GM23248 (cell line): ENCODE data around the gene CDH4. TPM values are rescaled to one million over a fixed set of nuclear protein-coding genes. Genes with fewer than 3 reads are reported as not detected.

Experiments used
- DNase-seq: peaks from one replicate; pipeline ENCODE4 v3.0.0-alpha.2; 2015
- H2AFZ ChIP-seq: fragments of 200-600 bp; sonication (generic); 2 replicates; pipeline ENCODE4 v1.6.1; 2016; ENCODE audit warnings: antibody characterized with exemption
- H3F3A ChIP-seq: fragments of 200-600 bp; sonication (generic); 2 replicates; pipeline ENCODE4 v1.6.1; 2016; ENCODE audit warnings: mild to moderate bottlenecking, antibody characterized with exemption, mixed run types; ENCODE audit not compliant: insufficient read depth
- H3K27ac ChIP-seq: fragments of 200-600 bp; sonication (generic); 2 replicates; pipeline ENCODE4 v1.5.1; 2016; ENCODE audit warnings: mild to moderate bottlenecking
- H3K27me3 ChIP-seq: fragments of 200-600 bp; sonication (generic); replicated peaks from 2 replicates; pipeline ENCODE4 v1.6.1; 2016; ENCODE audit warnings: mild to moderate bottlenecking; ENCODE audit not compliant: insufficient read depth
- H3K36me3 ChIP-seq: fragments of 200-600 bp; sonication (generic); 2 replicates; pipeline ENCODE4 v1.6.1; 2016; ENCODE audit warnings: low read depth, mild to moderate bottlenecking
- H3K4me1 ChIP-seq: fragments of 200-600 bp; sonication (generic); 2 replicates; pipeline ENCODE4 v1.6.1; 2016; ENCODE audit warnings: mild to moderate bottlenecking; ENCODE audit not compliant: insufficient read depth
- H3K4me2 ChIP-seq: fragments of 200-600 bp; sonication (generic); one replicate; pipeline ENCODE4 v1.6.1; 2016; ENCODE audit warnings: mild to moderate bottlenecking; ENCODE audit not compliant: unreplicated experiment
- H3K4me3 ChIP-seq: fragments of 200-600 bp; sonication (generic); 2 replicates; pipeline ENCODE4 v1.5.1; 2016; ENCODE audit warnings: mild to moderate bottlenecking
- H3K79me2 ChIP-seq: fragments of 200-600 bp; sonication (generic); 2 replicates; pipeline ENCODE4 v1.6.1; 2016; ENCODE audit warnings: mild to moderate bottlenecking; ENCODE audit not compliant: insufficient read depth
- H3K9ac ChIP-seq: fragments of 200-600 bp; sonication (generic); 2 replicates; pipeline ENCODE4 v1.6.1; 2016; ENCODE audit warnings: mild to moderate bottlenecking
- H3K9me2 ChIP-seq: fragments of 200-600 bp; sonication (generic); 2 replicates; pipeline ENCODE4 v1.6.1; 2016; ENCODE audit warnings: mixed run types, mild to moderate bottlenecking, moderate library complexity; ENCODE audit not compliant: insufficient read depth
- H3K9me3 ChIP-seq: fragments of 200-600 bp; sonication (generic); one replicate; pipeline ENCODE4 v1.6.1; 2017; ENCODE audit warnings: low read depth
- H4K20me1 ChIP-seq: fragments of 200-600 bp; sonication (generic); 2 replicates; pipeline ENCODE4 v1.6.0; 2016; ENCODE audit not compliant: insufficient read depth
- EZH2 ChIP-seq: fragments of 200-600 bp; sonication (generic); IDR thresholded peaks from 2 replicates; pipeline ENCODE4 v1.6.1; 2018; ENCODE audit warnings: antibody characterized with exemption, mild to moderate bottlenecking; ENCODE audit not compliant: insufficient read depth, poor library complexity, severe bottlenecking
- EZH2phosphoT487 ChIP-seq: fragments of 200-600 bp; sonication (generic); IDR thresholded peaks from 2 replicates; pipeline ENCODE4 v1.6.1; 2018; ENCODE audit warnings: antibody characterized with exemption, moderate library complexity, mild to moderate bottlenecking, low read depth; ENCODE audit not compliant: insufficient read depth
- WGBS, 2 experiments: methylation state at CpG; one replicate each; pipeline ENCODE4 v1.1.6; 2015 to 2017; ENCODE audit warnings: low lambda C conversion rate in 2 of 2, low coverage in 1 of 2; ENCODE audit errors: missing lambda C conversion rate in 2 of 2; 5-methylcytosine and 5-hydroxymethylcytosine counted together
- in situ Hi-C: fragments of 300-500 bp; cut with MboI; formaldehyde crosslinking; loops from 2 replicates; pipeline ENCODE4 v1.15.0; 2020
- polyA plus RNA-seq: library from polyadenylated mRNA; unstranded; fragments of >200 nt; fragmentation: Nextera tagmentation; extraction: Ambion mirVana; gene quantifications from 2 replicates; pipeline ENCODE4 v1.2.1, GENCODE V29; 2016
- total RNA-seq: library from RNA; depleted of rRNA; stranded (reverse); fragments of >200 nt; shearing (Covaris generic); gene quantifications from 2 replicates; pipeline ENCODE4 v1.2.3, GENCODE V29; 2014

CDH4 gene
- total and polyA plus RNA-seq, 2 experiments from 2014 or later, result 1.1 to 3.9 TPM

DNA sequence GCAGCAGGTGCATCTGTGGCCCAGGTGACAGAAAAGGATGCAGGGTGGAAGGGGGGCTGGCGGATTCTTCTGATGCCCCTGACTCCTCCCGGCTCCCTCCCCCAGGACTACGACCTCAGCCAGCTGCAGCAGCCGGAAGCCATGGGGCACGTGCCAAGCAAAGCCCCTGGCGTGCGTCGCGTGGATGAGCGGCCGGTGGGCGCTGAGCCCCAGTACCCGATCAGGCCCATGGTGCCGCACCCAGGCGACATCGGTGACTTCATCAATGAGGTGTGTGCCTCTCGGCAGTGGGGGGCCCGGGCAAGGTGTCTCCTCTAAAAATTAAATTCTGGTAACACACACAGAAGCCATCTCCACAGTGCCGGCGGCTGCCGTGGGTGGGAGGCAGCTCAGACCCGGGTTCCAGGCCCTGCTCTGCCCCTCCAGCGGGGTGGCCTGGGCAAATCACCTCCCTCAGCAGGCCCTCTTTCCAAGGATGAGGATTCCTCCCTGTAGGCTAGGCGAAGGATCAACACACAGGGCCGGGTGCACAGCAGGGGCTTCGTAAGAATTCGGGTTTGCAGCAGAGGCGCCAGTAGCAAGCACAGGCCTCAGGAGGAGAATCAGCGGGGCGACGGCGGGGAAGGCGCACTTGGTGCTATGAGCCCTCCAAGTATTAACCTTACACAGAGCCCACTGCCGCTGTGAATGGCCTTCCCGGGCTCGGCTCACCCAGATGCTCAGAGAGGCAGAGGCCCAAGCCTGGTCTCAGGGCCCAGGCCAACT is 682.1 kb downstream of the CDH4 start:
- no peak for TF ChIP-seq EZH2phosphoT487
- no peak for TF ChIP-seq EZH2
- 54 to 56% methylated on average over 29 to 36 of the region's 36 CpGs for WGBS, 2 experiments
- no peak overlapping the region for H3K4me2 ChIP-seq
- H2AFZ ChIP-seq, result no peak overlapping the region
- no peaks in the 10 kb centered on the region for H3K79me2 ChIP-seq
- H3K4me3 ChIP-seq, result no peak overlapping the region
- in situ Hi-C loops, result no loop called here
- no peak for DNase-seq
- no peaks in the 10 kb centered on the region for H3K36me3 ChIP-seq
- H3K9me3 ChIP-seq, result no peaks in the 10 kb centered on the region
- no peaks in the 10 kb centered on the region for H4K20me1 ChIP-seq
- H3K27me3 ChIP-seq, result no peaks in the 10 kb centered on the region
- H3K9me2 ChIP-seq, result no peaks in the 10 kb centered on the region
- H3K27ac ChIP-seq, result no peak overlapping the region
- H3F3A ChIP-seq, result no peaks in the 10 kb centered on the region
- no peak overlapping the region for H3K9ac ChIP-seq
- no peaks in the 10 kb centered on the region for H3K4me1 ChIP-seq

DNA sequence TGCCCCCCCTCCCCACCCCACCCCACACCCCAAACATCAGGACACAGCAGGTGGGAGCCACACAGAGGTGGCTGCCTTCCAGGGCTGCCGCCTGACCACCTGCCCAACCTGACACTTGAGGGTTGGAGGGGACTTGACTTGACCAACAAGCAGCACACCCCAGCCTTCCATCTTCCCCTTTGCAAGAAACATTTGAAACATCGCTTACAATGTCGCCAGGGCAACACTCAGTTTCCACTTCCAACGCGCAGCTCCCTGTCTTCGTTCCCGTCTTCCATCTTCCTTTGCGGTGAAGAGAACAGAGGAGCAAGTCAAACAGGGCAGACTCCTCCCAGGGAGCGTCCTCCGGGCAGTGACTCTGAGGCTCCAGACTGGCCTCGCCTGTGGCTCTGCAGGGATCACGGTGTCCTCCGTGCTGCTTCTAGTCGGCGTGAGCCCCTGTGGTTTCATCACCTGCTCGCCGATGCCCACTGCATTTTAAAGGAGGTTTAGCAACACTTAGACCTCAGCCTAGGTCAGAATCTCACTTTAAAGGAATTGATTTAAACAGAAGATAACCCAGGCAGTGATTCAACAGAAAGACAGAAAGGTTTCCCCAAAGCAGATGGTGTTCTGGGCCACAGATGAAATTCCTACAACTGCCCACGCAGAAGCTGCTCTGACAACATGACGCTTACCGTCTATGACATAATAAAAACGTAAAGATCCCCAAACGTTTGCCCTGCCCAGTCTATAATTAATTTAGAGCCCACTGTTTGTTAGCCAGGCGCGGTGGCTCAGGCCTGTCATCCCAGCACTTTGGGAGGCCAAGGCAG is 682.9 kb downstream of the CDH4 start:
- Histone ChIP-seq H3K4me2 (no peak overlapping the region), H3K9ac (no peak overlapping the region), H3F3A (no peaks in the 10 kb centered on the region), H3K4me1 (no peaks in the 10 kb centered on the region), H3K27me3 (no peaks in the 10 kb centered on the region), H2AFZ (no peak overlapping the region), H3K79me2 (no peaks in the 10 kb centered on the region), H3K4me3 (no peak overlapping the region), H3K9me3 (no peaks in the 10 kb centered on the region), H3K27ac (no peak overlapping the region), H4K20me1 (no peaks in the 10 kb centered on the region), H3K36me3 (no peaks in the 10 kb centered on the region), H3K9me2 (no peaks in the 10 kb centered on the region)
- WGBS, 2 experiments, result 36% methylated on average over 24 of the region's 24 CpGs
- DNase-seq, result peak; percentile 73
- in situ Hi-C loops, result no loop called here
- TF ChIP-seq EZH2phosphoT487, result no peak
- no peak for TF ChIP-seq EZH2

DNA sequence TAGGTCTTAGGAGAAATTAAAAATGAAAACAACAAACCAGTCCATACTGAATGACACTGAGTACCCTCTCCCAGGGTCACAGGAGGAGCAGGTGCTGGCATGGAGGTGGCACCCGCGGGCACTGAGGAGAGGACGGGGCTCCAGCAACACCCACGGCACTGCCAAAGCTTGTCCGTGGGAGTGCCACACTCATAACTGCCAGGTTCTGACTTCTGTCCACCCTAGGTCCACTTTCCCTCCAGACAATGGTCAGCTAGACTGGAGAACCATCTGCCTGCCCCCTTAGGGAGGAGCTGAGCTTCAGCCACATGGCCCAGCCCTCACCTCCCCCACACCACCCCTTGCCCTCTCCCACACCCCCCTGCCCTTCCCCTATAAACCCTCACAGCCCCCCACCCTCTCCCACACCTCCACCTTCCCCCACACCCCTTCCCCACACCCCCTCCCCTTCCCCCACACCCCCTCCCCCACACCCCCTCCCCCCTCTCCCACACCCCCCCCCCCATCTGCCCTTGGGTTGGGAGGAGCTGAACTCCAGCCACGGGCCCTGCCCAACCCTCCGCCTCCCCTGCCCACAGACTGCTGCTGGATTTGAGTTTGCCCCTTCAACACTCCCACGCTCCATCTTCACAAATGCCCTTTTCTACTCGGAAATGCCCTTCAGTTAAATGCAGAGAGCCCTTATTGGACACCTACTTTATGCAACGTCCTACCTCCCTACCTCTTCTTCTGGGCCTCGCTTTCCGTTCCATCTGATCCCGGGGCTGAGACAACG is 684.1 kb downstream of the CDH4 start:
- 66 to 72% methylated on average over 10 to 14 of the region's 14 CpGs for WGBS, 2 experiments
- Histone ChIP-seq H3K9ac (no peak overlapping the region), H3K36me3 (no peaks in the 10 kb centered on the region), H3K4me2 (no peak overlapping the region), H4K20me1 (no peaks in the 10 kb centered on the region), H3F3A (no peaks in the 10 kb centered on the region), H3K27me3 (no peaks in the 10 kb centered on the region), H3K9me2 (no peaks in the 10 kb centered on the region), H3K79me2 (no peaks in the 10 kb centered on the region), H3K4me1 (no peaks in the 10 kb centered on the region), H2AFZ (no peak overlapping the region), H3K27ac (no peak overlapping the region), H3K4me3 (no peak overlapping the region), H3K9me3 (no peaks in the 10 kb centered on the region)
- DNase-seq, result no peak
- in situ Hi-C loops, result no loop called here
- no peak for TF ChIP-seq EZH2phosphoT487
- TF ChIP-seq EZH2, result no peak

DNA sequence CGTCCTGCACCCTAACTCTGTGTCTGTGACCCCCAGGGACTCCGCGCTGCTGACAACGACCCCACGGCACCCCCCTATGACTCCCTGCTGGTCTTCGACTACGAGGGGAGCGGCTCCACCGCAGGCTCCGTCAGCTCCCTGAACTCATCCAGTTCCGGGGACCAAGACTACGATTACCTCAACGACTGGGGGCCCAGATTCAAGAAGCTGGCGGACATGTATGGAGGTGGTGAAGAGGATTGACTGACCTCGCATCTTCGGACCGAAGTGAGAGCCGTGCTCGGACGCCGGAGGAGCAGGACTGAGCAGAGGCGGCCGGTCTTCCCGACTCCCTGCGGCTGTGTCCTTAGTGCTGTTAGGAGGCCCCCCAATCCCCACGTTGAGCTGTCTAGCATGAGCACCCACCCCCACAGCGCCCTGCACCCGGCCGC is 684.7 kb downstream of the CDH4 start:
- Histone ChIP-seq H3F3A (no peaks in the 10 kb centered on the region), H3K4me1 (no peaks in the 10 kb centered on the region), H3K4me3 (no peak overlapping the region), H4K20me1 (no peaks in the 10 kb centered on the region), H3K27ac (no peak overlapping the region), H3K4me2 (no peak overlapping the region), H3K9me3 (no peaks in the 10 kb centered on the region), H3K79me2 (no peaks in the 10 kb centered on the region), H3K36me3 (no peaks in the 10 kb centered on the region), H2AFZ (no peak overlapping the region), H3K9me2 (no peaks in the 10 kb centered on the region), H3K27me3 (no peaks in the 10 kb centered on the region), H3K9ac (no peak overlapping the region)
- no peak for DNase-seq
- WGBS, 2 experiments, result 80% methylated on average over 24 to 29 of the region's 29 CpGs
- in situ Hi-C loops, result no loop called here
- TF ChIP-seq EZH2 (no peak), EZH2phosphoT487 (no peak)
